ENCODE measurements around the gene RYR2.

Gene RYR2

GRCh38 chr1:237152506-237153335, 110.7 kb downstream of the RYR2 start:
- TF ChIP-seq CTCF (IDR thresholded peaks at IDR 0.05; ENCODE audit: poor library complexity, severe bottlenecking): no peak
- Histone ChIP-seq H3K36me3 (ENCODE audit: low read depth) (no peaks in the 10 kb centered on the region), H3K27ac (ENCODE audit: poor library complexity, severe bottlenecking) (no peak overlapping the region), H3K27me3 (ENCODE audit: insufficient read depth, poor library complexity, severe bottlenecking) (no peaks in the 10 kb centered on the region), H3K4me3 (ENCODE audit: severe bottlenecking) (no peak overlapping the region), H3K4me1 (ENCODE audit: insufficient read depth, poor library complexity, severe bottlenecking) (no peaks in the 10 kb centered on the region), H3K9me3 (ENCODE audit: severe bottlenecking) (no peaks in the 10 kb centered on the region)
- no peak for DNase-seq (ENCODE audit: low spot score)
- ATAC-seq (ENCODE audit: low read depth): no peak

- DNase-seq (ENCODE audit: low spot score) (no peak), ATAC-seq (ENCODE audit: low read depth) (peak; percentile 42; the same call in 2 of the 3 replicates)
- Histone ChIP-seq H3K27ac (ENCODE audit: poor library complexity, severe bottlenecking) (no peak overlapping the region), H3K27me3 (ENCODE audit: insufficient read depth, poor library complexity, severe bottlenecking) (no peaks in the 10 kb centered on the region), H3K4me3 (ENCODE audit: severe bottlenecking) (no peak overlapping the region), H3K4me1 (ENCODE audit: insufficient read depth, poor library complexity, severe bottlenecking) (no peaks in the 10 kb centered on the region), H3K36me3 (ENCODE audit: low read depth) (no peaks in the 10 kb centered on the region), H3K9me3 (ENCODE audit: severe bottlenecking) (no peaks in the 10 kb centered on the region)
- no peak for TF ChIP-seq CTCF (IDR thresholded peaks at IDR 0.05; ENCODE audit: poor library complexity, severe bottlenecking)
Observed at GRCh38 chr1:237154157-237154556, 112.2 kb downstream of the RYR2 start.

GRCh38 chr1:237164406-237165352, 122.7 kb downstream of the RYR2 start:
- no peaks in the 10 kb centered on the region for H3K36me3 ChIP-seq (ENCODE audit: low read depth)
- TF ChIP-seq CTCF (IDR thresholded peaks at IDR 0.05; ENCODE audit: poor library complexity, severe bottlenecking): no peak

GRCh38 chr1:237166086-237166485, 124.1 kb downstream of the RYR2 start:
- Histone ChIP-seq H3K27ac (ENCODE audit: poor library complexity, severe bottlenecking) (no peak overlapping the region), H3K4me1 (ENCODE audit: insufficient read depth, poor library complexity, severe bottlenecking) (no peaks in the 10 kb centered on the region), H3K9me3 (ENCODE audit: severe bottlenecking) (no peaks in the 10 kb centered on the region), H3K36me3 (ENCODE audit: low read depth) (no peaks in the 10 kb centered on the region), H3K4me3 (ENCODE audit: severe bottlenecking) (no peak overlapping the region), H3K27me3 (ENCODE audit: insufficient read depth, poor library complexity, severe bottlenecking) (no peaks in the 10 kb centered on the region)
- no peak for TF ChIP-seq CTCF (IDR thresholded peaks at IDR 0.05; ENCODE audit: poor library complexity, severe bottlenecking)
- DNase-seq (ENCODE audit: low spot score) (no peak), ATAC-seq (ENCODE audit: low read depth) (no peak)

More at GRCh38 chr1:237164406-237165352, 122.7 kb downstream of the RYR2 start:
- no peak overlapping the region for H3K27ac ChIP-seq (ENCODE audit: poor library complexity, severe bottlenecking)
- H3K27me3 ChIP-seq (ENCODE audit: insufficient read depth, poor library complexity, severe bottlenecking): no peaks in the 10 kb centered on the region
- H3K9me3 ChIP-seq (ENCODE audit: severe bottlenecking): no peaks in the 10 kb centered on the region
- H3K4me1 ChIP-seq (ENCODE audit: insufficient read depth, poor library complexity, severe bottlenecking): no peaks in the 10 kb centered on the region
- DNase-seq (ENCODE audit: low spot score) (no peak), ATAC-seq (ENCODE audit: low read depth) (no peak)
- H3K4me3 ChIP-seq (ENCODE audit: severe bottlenecking): no peak overlapping the region
